Stimulated activated CD8-positive, alpha-beta memory T cell treated with anti-CD3 and anti-CD28 coated beads, Interleukin-4, amount 100 ng/mL, for 1 hour (primary cell): ENCODE data around the gene FSTL4.
"Not testable (repeated sequence)": the region's sequence is repeated elsewhere in the genome, so short reads cannot be mapped to it uniquely, and the experiment has no call there.

Experiments
- DNase-seq, 2 donors: peaks; one replicate each; pipeline ENCODE4 v3.0.0-alpha.2; 2020; ENCODE audit warnings: low read depth in 2 of 2, low spot score in 1 of 2

Gene FSTL4

DNA sequence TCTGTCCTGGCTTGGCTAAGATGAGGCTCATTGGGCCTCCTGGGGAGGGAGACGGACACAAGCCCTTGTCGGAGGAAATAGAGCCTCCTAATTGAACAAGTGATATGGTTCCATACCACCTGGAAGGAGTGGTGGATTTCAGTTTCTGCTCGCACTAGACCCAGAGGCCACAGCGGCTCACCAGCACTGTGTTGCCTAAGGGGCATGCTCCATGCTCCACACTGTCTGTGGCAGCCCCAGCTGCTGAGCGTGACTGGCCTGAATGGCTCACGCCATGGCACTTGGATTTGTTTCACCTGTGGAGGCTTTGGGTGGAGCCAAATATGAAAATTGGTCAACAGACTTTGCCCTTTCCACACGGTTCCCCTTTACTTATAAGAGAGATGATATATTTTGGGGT lies 379.4 kb downstream of the FSTL4 start:
- no peak for DNase-seq

DNA sequence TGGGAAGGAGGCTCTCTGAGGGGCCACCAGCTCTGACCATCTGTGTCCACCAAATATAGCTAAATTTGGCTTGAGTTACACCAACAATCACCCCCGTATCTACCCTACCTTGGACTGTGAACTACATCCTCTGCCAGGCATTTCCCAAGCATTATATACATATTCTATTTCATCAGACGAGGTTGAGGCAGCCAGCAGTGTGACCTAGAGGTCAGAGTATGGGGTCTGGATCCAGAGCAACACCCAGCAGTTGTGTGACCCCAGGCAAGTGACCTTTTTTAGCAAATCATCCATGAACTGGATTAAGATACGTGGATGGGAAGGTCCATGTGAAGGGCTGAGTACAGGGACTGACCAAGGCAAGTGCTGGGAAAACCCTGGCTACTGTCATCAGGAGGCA lies 379.9 kb downstream of the FSTL4 start:
- DNase-seq, result no peak

DNA sequence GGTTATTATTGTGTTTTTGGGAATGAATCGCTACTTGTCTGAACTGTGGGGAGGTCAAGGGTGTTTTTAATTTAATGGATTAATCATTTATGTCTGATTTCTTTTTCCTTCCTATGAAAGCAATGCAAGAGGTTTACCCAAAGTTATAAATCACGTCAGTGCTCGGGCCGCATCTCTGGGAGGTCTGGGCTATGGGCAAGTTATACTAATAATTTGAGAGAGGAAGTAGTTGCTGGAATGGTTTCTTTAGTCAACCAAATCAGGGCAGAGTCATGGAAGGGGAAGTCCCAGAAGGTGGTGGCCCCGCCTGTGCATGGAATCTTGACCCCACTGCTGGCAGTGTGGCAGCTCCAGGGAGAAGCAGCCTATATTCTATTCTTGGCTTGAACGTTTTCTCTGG lies 380.3 kb downstream of the FSTL4 start:
- DNase-seq, result no peak

DNA sequence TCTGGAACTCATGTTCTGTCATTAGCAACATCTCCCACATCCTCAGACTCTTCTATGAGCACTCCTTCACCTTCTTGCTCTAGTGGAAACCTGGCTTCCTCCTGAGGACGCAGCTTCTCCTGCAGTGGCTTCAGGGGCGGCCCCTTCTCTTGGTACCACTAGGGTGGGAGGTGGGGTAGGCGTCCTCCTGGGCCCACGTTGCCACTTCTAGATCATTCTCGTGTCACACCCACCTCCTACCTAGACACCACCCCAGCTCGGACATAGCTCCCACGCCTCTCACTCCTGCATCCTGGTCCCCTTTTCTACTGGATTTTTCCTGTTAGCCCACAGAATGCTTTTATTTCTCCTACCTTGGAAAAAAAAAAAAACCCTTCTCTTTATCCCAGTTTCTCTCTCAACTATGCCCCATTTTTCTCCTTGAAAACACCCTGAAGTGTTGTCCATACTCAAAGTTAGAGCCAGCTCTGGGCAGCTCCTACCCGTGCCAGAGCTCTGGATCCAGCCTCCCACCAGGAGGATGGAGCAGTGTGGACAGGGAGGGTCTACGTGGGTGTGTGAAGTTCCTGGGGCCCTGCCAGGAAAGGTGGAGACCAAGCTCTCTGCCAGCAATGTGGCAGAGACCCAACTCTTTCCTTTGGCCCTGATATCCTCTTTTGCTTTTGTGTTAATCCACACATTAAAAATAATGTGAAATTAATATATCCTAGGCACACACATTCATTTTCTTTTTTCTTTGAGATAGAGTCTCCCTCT lies 381.3 kb downstream of the FSTL4 start:
- DNase-seq, result no peak

DNA sequence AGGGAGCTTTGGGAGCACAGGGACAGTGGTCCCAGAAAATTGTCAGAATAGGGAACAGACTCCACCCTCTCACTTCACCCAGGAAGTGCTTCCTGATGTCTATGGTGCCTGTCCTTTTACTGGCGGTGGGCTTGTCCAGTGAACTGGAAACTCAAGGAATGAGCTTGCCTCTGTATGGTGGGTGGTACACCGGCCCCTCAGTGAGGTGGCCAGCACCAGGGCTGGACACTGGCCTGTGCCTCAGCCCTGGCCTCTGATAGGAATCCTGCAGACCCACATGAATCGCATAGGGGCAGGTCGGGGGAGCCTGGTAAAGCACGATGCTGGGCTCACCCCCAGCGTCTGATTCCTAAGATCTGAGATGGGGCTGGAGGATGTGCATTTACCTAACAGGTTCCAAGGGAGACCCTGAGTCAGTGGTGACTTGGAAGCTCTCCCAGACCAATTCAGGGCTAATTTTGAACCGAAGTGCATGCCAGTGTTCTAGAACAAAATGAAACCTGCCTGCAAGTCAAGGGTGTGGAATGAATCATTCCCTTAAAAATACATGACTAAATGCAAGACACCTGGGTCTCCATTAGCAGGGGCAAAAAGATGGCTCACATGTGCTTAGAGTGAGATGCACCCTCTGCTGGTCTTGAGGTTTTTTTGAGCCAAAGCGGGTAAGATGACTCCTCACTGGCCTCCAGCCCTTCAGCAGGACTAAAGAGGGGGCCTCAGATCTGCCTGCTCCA lies 382.2 kb downstream of the FSTL4 start:
- DNase-seq, result no peak

DNA sequence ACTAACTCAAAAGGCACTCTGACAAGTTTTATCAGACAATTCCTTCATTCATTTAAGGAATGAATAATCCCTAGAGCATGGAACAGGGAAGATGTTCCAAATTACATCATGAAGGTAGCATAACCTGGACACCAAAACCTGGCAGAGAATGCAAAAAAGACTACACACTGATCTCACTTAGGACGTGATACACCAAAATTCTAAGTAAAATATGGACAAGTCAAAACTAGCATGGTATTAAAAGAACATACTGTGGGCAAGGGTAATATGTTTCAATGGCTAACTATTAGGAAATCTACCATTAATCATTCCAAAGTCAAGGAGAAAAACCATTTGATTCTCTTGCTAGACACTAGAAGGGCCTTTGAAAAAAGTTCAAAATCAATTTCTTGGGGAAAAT lies 384.0 kb downstream of the FSTL4 start:
- DNase-seq, result no peak

DNA sequence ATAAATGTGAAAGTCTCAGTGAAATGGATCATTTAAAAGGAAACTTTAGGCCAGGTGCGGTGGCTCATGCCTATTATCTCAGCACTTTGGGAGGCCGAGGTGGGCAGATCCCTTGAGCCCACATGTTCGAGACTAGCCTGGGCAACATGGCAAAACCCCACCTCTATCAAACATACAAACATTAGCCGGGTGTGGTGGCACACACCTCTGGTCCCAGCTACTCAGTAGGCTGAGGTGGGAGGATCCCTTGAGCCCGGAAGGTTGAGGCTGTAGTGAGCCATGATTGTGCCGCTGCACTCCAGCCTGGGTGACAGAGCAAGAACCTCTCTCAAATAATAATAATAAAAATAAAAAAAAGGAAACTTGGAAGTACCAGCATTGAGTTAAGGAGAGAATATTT lies 384.4 kb downstream of the FSTL4 start:
- no peak for DNase-seq

DNA sequence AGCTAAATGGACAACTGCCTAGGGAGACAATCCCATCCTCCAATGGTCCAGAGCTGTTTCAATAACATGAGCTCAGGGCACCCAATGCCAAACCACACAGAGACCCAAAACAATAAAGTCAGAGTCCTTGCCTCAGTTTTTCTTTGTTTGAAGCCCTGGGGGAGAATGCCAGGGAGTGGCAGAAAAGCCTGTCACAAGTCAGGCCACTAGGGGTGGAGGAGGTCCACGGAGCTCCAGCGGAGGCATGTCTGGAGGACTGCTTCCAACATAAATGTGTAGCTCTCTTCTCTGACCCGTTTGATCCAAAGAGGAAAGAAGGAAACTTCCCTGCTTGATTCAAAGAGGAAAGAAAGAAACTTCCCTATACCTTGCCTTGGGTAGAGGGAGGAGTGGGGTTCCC lies 385.3 kb downstream of the FSTL4 start:
- DNase-seq, result no peak

DNA sequence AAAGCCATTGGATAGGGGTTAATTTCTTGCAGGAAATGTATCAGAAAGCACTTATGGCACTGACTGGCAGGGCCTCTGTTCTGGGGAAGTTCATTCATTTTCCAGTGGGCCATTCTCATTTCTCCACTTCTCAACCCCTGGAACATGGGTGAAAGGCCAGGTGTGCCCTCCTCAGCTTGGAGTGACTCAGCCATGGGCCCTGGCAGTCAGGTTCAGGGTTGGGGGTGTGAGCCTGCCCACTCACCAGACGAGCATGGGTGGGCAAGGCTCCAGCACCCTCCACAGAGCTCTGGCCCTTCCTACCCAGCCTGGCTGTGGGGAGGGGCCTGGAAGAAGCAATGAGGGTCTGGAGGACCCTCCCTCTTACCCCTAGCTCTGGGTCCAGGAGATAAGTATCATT lies 386.2 kb downstream of the FSTL4 start:
- no peak for DNase-seq

DNA sequence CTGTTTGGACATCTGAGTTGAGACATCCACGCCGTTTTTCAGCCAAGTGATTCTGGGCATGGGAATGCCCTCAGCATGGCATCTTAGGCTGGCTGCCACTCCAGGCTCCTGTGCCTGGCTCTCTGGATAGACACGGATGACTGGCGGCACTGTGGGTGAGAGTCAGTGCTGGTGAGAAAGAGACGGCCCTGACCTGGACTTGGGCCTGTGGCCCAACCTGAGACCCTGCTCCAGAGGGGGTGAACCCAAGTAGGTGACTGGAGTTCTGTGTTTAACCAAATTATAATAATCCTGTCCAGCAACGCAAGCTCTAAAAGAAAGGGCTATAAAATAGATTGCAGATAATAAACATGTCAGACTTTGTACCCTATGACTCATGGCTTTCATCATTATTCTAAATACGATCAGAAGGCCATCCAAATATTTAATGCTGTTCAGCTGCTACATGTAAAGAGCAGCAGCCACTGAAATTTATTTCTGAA lies 386.6 kb downstream of the FSTL4 start:
- DNase-seq, result no peak

DNA sequence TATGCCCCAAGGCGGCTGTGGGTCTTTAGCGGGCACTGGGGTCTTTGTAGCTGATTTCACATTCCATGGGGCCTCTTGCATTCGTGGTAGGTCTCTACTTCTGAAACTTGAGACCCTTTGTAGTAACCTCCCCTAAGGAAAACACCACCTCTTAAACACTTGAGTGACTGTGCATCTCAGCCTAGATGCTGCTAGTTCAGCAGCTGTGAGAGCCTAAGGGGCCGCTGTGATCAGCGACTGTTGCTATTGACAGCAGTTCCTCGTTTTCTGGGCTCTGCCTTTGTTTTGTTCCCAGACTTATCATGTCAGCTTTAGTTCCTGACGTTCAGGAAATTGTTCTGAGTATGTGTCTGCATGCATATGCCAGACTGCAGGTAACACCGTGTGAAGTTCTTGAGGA lies 389.4 kb downstream of the FSTL4 start:
- no peak for DNase-seq

DNA sequence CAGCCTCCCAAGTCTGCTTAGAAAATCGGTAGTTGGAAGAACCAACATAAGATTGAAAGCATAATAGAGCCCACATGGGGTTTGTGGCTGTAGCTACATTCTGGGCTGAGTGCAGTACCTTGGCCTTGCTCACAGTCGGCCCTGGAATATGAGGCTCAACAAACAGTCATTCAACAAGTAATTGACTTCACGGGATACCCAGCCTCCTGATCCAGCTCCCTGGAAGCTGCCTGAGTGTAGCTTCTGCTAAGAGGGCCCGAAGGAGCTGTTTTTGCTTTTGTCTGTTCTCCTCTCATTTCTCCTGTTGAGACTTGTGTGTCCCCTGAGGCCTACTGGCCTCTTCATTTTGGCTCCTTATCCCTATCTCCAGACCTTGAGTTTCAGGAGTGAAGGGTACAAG lies 389.8 kb downstream of the FSTL4 start:
- DNase-seq, result no peak

DNA sequence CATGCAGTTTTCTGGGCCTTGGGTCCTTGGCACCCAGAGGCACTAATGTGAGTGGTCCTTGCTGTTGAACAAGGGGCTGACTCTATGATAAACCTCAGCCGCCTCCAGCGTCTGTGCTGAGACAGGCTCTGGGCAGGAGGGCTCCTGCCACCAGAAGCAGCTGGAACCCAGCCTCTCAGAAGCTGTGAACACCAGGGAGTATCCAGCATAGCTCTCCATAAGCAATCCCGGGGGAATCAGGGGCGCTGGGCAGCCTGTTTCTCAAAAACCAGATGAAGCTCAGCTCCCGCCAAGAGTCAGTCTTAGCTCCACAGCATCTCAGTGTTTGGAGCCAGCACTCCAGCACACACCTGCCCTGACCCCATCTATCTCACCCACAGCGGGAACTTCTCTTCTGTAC lies 390.3 kb downstream of the FSTL4 start:
- DNase-seq, result no peak

DNA sequence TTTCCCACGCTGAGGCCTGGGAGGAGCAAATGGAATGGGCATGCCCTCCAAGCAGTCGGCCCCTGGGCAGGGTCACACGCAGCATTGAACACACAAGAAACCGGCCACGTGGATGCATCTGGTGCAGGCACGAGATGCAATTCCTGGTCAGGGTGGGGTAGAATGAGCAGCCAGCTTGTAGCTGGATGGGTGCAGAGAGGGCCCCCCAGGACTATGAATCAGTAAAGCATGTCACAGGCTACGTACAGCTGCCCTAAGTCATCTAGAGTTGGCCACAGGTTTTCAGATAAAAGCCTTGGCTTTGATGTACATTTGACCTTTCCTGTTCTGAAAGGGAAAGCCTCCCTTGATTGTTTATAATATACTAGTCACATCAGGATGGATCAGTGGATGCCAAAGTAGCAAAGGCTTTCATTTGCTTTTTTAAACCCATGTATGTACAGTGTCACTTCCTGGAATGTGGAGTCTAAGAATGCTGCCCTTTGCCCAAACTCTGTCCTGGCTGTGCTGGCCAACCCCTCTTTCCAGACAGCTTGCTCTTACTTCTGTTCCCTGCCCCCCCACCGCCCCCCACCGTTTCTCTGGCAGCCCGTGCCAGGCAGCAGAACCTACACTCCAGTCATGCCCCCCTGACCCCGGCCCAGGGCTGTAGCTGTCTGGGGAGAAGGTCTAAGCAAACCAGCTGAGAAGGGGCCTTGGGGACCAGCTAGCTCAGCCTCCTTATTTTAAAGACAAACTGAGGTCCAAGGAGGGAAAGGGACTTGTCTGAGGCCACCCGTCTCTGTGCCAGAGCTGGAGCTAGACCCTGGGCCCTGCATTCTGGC lies 391.3 kb downstream of the FSTL4 start:
- DNase-seq, result no peak

DNA sequence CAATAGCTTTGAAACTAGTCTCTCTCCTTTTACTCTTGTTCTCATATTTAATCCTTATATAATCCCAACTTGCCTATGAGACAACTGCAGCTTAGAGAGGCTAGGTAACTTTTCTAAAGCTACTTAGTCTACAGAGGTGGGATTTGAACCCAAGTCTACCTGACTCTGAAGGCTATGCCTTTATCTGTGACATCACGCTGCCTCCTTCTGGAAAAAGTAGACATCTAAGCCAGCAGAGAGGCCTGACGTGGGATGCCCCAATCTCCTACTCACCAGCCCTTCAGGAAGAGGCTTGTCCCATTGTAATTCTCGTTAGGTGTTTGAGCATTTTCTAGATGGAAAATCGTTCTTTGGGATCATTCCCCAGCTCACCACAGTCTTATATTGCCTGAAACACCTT lies 393.0 kb downstream of the FSTL4 start:
- DNase-seq, result no peak

DNA sequence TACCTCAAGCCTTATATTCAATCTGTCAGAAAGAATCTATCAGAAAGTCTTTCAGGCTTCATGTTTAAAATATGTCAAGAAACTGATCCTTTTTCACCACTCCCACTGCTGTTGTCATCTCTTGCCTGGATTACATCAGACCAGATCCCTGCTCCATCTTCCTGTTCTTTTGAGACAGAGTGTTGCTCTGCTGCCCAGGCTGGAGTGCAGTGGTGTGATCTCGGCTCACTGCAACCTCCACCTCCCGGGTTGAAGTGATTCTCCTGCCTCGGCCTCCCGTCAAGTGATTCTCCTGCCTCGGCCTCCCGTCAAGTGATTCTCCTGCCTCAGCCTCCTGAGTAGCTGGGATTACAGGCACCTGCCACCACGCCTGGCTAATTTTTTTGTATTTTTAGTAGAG lies 396.2 kb downstream of the FSTL4 start:
- not testable (repeated sequence) for DNase-seq

DNA sequence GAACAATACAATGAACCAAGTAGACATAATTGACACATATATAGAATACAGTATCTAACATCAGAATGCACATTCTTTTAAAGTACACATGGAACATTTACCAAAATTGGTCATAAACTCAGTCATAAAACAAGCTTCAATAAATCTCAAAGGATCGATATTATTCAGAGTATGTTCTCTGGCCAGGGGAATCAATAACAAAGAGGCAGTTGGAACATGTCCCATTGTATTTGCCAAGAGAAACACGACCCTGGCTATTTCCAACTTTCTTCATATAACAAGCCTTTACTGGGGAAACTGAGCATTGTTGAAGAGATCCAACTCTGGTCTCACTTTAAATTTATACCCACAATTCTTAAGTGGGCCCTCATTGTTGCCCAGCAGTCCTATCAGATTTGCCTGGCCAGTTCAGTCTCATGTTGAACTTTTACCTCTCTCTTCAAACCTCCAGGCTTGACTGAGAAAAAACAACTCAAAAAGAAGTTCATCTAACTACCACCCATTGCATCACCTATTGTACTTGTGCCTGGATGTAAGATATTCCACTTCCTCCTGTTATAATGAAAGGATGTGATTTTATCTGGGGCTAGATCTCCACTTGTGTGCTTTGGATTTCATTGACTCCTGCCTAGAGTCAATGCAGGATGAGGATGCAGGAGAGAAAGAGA lies 398.1 kb downstream of the FSTL4 start:
- DNase-seq, result no peak

DNA sequence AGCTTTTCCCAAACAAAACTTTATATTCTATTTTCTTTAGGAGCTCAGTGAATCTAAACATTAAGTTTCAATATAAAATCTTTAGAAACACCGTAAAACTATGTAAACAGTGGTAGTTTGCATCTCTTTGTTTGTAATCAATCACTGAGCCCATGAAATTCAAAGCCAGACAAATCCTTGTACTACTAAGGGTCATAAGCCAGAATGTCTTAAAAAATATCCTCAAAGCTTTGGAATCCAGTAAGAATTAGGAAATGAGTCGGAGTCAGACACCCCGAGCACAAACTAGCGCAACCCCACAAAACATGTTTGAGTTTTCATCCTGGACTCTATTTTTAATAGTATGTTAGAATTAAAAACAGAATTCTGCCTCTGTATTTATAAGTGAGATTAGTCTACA lies 406.7 kb downstream of the FSTL4 start:
- no peak for DNase-seq

DNA sequence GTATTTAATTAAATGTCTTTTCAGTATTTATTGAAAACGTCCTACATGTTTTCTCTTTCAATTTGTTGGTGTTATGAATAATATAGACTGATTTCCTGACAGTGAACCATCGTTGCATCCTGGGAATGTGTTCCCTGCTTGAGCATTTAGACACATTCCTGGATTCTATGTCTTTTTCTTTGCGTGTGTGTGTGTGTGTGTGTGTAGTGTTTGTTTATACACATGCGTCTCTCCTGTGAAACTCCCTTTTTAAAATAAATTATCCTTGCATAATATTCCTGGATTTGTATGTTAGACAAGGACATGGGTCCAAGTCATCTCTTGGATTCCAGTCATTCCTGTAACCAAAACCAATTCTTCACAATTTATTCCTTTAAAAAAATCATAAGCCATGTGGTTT lies 407.1 kb downstream of the FSTL4 start:
- no peak for DNase-seq

DNA sequence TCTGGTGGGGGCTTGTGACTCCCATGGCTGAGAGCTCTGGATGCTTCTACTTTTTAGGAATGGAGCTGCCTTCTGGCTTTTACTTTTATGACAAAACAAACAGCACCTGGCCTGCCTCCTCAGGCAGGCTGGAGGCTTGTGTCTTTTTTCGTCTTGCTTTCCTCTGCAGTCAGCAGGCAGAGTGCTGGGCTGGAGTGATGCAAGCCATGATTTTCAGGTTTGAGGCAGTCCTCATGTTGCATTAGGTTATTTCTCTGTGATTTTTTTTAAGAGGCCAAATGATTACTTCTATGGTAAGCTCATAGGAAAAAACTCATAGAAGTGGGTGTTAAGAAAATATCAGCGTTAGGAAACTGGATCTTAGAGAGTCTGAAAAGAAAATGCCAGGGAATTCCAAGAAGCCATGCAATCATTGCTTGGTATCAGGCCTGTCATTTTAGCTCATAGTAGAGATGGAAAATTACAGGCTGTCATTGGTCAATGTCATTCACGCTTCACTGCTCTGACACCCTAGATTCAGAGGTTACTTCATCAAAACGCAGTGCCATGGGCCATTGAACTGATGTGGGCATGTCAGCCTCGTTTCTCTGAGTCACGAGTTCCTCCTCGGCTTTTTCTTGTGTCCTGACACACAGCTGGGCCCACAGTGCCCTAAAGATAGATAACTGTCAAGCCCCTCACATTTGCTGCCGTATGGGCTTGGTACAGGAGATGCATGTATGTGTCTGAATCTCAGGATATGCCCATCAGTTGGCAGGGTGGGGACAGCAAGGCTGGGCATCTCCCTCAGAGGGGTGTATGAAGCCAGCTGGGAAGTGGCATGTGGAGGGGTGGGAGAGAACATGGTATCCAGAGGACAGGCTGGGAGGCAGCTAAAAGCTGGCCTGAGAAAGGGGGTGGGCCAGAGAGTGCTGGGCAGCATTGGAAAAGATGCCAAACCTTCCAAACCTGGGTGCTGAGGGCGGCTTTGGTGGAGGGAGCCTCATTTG lies 408.7 kb downstream of the FSTL4 start:
- DNase-seq, result no peak
